Right atrium auricular region (tissue), 2 donors: ENCODE results near the gene TBC1D21. TPM values are rescaled to one million over a fixed set of nuclear protein-coding genes. Genes with fewer than 3 reads are reported as not detected.

ENCODE experiments used
- DNase-seq: peaks from one replicate; pipeline ENCODE4 v3.0.0-alpha.2; 2019; ENCODE audit warnings: low spot score
- H3K27ac ChIP-seq, 2 donors: fragments of 200-600 bp; sonication (generic); 1 replicate in 1 of 2; 2 replicates in 1 of 2; pipeline ENCODE4 v1.5.1; 2016 to 2019
- H3K27me3 ChIP-seq, 2 donors: fragments of 200-600 bp; sonication (generic); one replicate each; pipeline versions ENCODE4 v1.5.1 to v1.6.0; 2017 to 2019
- H3K36me3 ChIP-seq: fragments of 200-600 bp; sonication (generic); one replicate; pipeline ENCODE4 v1.5.1; 2016
- H3K4me1 ChIP-seq, 2 donors: fragments of 200-600 bp; sonication (generic); one replicate each; pipeline versions ENCODE4 v1.5.1 to v1.6.0; 2017 to 2019
- H3K4me3 ChIP-seq, 2 donors: fragments of 200-600 bp; sonication (generic); 1 replicate in 1 of 2; 2 replicates in 1 of 2; pipeline ENCODE4 v1.5.1; 2017 to 2019; ENCODE audit warnings: mild to moderate bottlenecking in 1 of 2, moderate library complexity in 1 of 2
- H3K9me3 ChIP-seq, 2 donors: fragments of 200-600 bp; sonication (generic); one replicate each; pipeline ENCODE4 v1.5.1; 2019
- CTCF ChIP-seq, 2 donors: fragments of 200-600 bp; sonication (generic); IDR thresholded peaks; one replicate each; pipeline ENCODE4 v1.5.1; 2019; ENCODE audit warnings: antibody characterized with exemption in 2 of 2
- total RNA-seq, 2 donors: library from RNA; depleted of rRNA; stranded (reverse); fragments of >200 nt; gene quantifications; one replicate each; pipeline ENCODE4 v1.1.0, GENCODE V29; 2016

The TBC1D21 gene
- total RNA-seq, 2 donors from 2014 or later, result not detected

- H3K9me3 ChIP-seq, result no peaks in the 10 kb centered on the region
- no peaks in the 10 kb centered on the region for H3K36me3 ChIP-seq
- peaks cover 0 to 93% of the 10 kb centered on the region in 2 donors for H3K4me1 ChIP-seq
- TF ChIP-seq CTCF (IDR thresholded peaks at IDR 0.05), result no peak
- DNase-seq, result no peak
- H3K27me3 ChIP-seq, result no peaks in the 10 kb centered on the region
- peak overlapping the region; percentile 80 to 86 for H3K27ac ChIP-seq
- peak overlapping the region in 1 of 2 donors; percentile 69 for H3K4me3 ChIP-seq
These were observed 52.5 kb downstream of the TBC1D21 start for GRCh38 chr15:73925848-73926218.

- TF ChIP-seq CTCF (IDR thresholded peaks at IDR 0.05), result no peak
- DNase-seq, result peak; percentile 83
- H3K4me1 ChIP-seq, result peaks cover 0 to 92% of the 10 kb centered on the region in 2 donors
These were observed 53.0 kb downstream of the TBC1D21 start, which contains the start of gene LOXL1 for GRCh38 chr15:73926219-73927002. LOXL1 (plus strand) TSS chr15:73926462; CDS start chr15:73926784, 322 bp downstream.

GRCh38 chr15:73927003-73927475 lies 53.7 kb downstream of the TBC1D21 start:
- peak overlapping the region; percentile 80 to 86 for H3K27ac ChIP-seq
- H3K4me1 ChIP-seq, result peaks cover 0 to 89% of the 10 kb centered on the region in 2 donors
- no peaks in the 10 kb centered on the region for H3K9me3 ChIP-seq
- H3K4me3 ChIP-seq, result peak overlapping the region; percentile 59 to 69
- DNase-seq, result no peak
- TF ChIP-seq CTCF (IDR thresholded peaks at IDR 0.05), result no peak
- no peaks in the 10 kb centered on the region for H3K36me3 ChIP-seq
- H3K27me3 ChIP-seq, result no peaks in the 10 kb centered on the region

More at GRCh38 chr15:73926219-73927002, 53.0 kb downstream of the TBC1D21 start, which contains the start of gene LOXL1:
- H3K27ac ChIP-seq, result peak within 1 kb of the TSS; percentile 80 to 86
- H3K27me3 ChIP-seq, result no peaks in the 10 kb centered on the region
- peak within 1 kb of the TSS; percentile 59 to 69 for H3K4me3 ChIP-seq
- H3K36me3 ChIP-seq, result no peaks in the 10 kb centered on the region
- no peaks in the 10 kb centered on the region for H3K9me3 ChIP-seq

GRCh38 chr15:73927476-73928240 lies 54.3 kb downstream of the TBC1D21 start:
- DNase-seq, result no peak
- peak; percentile 17 to 64 for TF ChIP-seq CTCF (IDR thresholded peaks at IDR 0.05)
- H3K27ac ChIP-seq, result peak overlapping the region; percentile 80 to 86
- peak overlapping the region; percentile 59 to 69 for H3K4me3 ChIP-seq
- H3K36me3 ChIP-seq, result no peaks in the 10 kb centered on the region
- peaks cover 0 to 83% of the 10 kb centered on the region in 2 donors for H3K4me1 ChIP-seq
- H3K27me3 ChIP-seq, result no peaks in the 10 kb centered on the region
- no peaks in the 10 kb centered on the region for H3K9me3 ChIP-seq

GRCh38 chr15:73928241-73928579 lies 54.8 kb downstream of the TBC1D21 start:
- Histone ChIP-seq H3K27ac (peak overlapping the region; percentile 80 to 86), H3K36me3 (no peaks in the 10 kb centered on the region), H3K27me3 (no peaks in the 10 kb centered on the region), H3K4me1 (peaks cover 0 to 83% of the 10 kb centered on the region in 2 donors), H3K9me3 (no peaks in the 10 kb centered on the region), H3K4me3 (peak overlapping the region; percentile 59 to 69)
- DNase-seq, result no peak
- no peak for TF ChIP-seq CTCF (IDR thresholded peaks at IDR 0.05)
